Measurements from ENCODE around the gene KAT6B. TPM values are rescaled to one million over a fixed set of nuclear protein-coding genes. Genes with fewer than 3 reads are reported as not detected.
A peak's percentile ranks its signal among the peaks of the same experiment; 100 is the strongest.

KAT6B gene
- total RNA-seq, 2 donors from 2014 or later, result 25.3 to 39.1 TPM

- Histone ChIP-seq H3K9ac (ENCODE audit: extremely low read depth, low read length, poor library complexity, severe bottlenecking) (no peak overlapping the region), H3K4me1 (ENCODE audit: control insufficient read depth, insufficient read depth, low read length) (peaks cover 8% of the 10 kb centered on the region), H3K36me3 (ENCODE audit: control insufficient read depth, insufficient read depth, low read length) (no peaks in the 10 kb centered on the region), H3K27ac (ENCODE audit: low read depth, low read length) (no peak overlapping the region), H3K4me3 (ENCODE audit: low read length) (no peak overlapping the region), H3K27me3 (ENCODE audit: control insufficient read depth, insufficient read depth, low read length, poor library complexity, severe bottlenecking) (no peaks in the 10 kb centered on the region), H3K9me3 (ENCODE audit: control insufficient read depth, low read length) (no peaks in the 10 kb centered on the region)
- Mint-ChIP-seq H3K36me3 (ENCODE audit: low read depth) (no peaks in the 10 kb centered on the region), H3K9me3 (no peaks in the 10 kb centered on the region), H3K4me1 (peaks cover 45% of the 10 kb centered on the region), H3K27ac (no peak overlapping the region), H3K4me3 (no peak overlapping the region), H3K27me3 (ENCODE audit: insufficient read depth) (no peaks in the 10 kb centered on the region)
- DNase-seq, result no peak
- TF ChIP-seq CTCF (conservative IDR thresholded peaks at IDR 0.05), result no peak
- 94 to 100% methylated on average over 2 of the region's 2 CpGs for WGBS, 2 experiments (ENCODE audit: insufficient coverage in 1 of 2, insufficient read length in 1 of 2)
These were observed 102.4 kb downstream of the KAT6B start for GRCh38 chr10:74928742-74929191.

- Mint-ChIP-seq H3K27me3 (ENCODE audit: insufficient read depth) (no peaks in the 10 kb centered on the region), H3K9me3 (no peaks in the 10 kb centered on the region), H3K36me3 (ENCODE audit: low read depth) (no peaks in the 10 kb centered on the region), H3K4me3 (no peak overlapping the region), H3K4me1 (peaks cover 42% of the 10 kb centered on the region), H3K27ac (no peak overlapping the region)
- Histone ChIP-seq H3K27ac (ENCODE audit: low read depth, low read length) (no peak overlapping the region), H3K4me3 (ENCODE audit: low read length) (no peak overlapping the region), H3K9ac (ENCODE audit: extremely low read depth, low read length, poor library complexity, severe bottlenecking) (no peak overlapping the region), H3K27me3 (ENCODE audit: control insufficient read depth, insufficient read depth, low read length, poor library complexity, severe bottlenecking) (no peaks in the 10 kb centered on the region), H3K4me1 (ENCODE audit: control insufficient read depth, insufficient read depth, low read length) (peaks cover 6% of the 10 kb centered on the region), H3K9me3 (ENCODE audit: control insufficient read depth, low read length) (no peaks in the 10 kb centered on the region), H3K36me3 (ENCODE audit: control insufficient read depth, insufficient read depth, low read length) (no peaks in the 10 kb centered on the region)
- no peak for DNase-seq
- TF ChIP-seq CTCF (conservative IDR thresholded peaks at IDR 0.05), result no peak
- WGBS, 2 experiments (ENCODE audit: insufficient coverage in 1 of 2, insufficient read length in 1 of 2), result 98% methylated on average over 5 of the region's 5 CpGs; no CpG with 5 or more reads in 1 of the 2 experiments
These were observed 102.8 kb downstream of the KAT6B start for GRCh38 chr10:74929197-74929596.

- 79 to 82% methylated on average over 2 to 3 of the region's 3 CpGs for WGBS, 2 experiments (ENCODE audit: insufficient coverage in 1 of 2, insufficient read length in 1 of 2)
- Histone ChIP-seq H3K4me3 (ENCODE audit: low read length) (no peak overlapping the region), H3K27ac (ENCODE audit: low read depth, low read length) (peak overlapping the region; percentile 15), H3K36me3 (ENCODE audit: control insufficient read depth, insufficient read depth, low read length) (no peaks in the 10 kb centered on the region), H3K27me3 (ENCODE audit: control insufficient read depth, insufficient read depth, low read length, poor library complexity, severe bottlenecking) (no peaks in the 10 kb centered on the region), H3K9ac (ENCODE audit: extremely low read depth, low read length, poor library complexity, severe bottlenecking) (no peak overlapping the region), H3K9me3 (ENCODE audit: control insufficient read depth, low read length) (no peaks in the 10 kb centered on the region), H3K4me1 (ENCODE audit: control insufficient read depth, insufficient read depth, low read length) (peaks cover 3% of the 10 kb centered on the region)
- H3K36me3 Mint-ChIP-seq (ENCODE audit: low read depth), result no peaks in the 10 kb centered on the region
- DNase-seq, result no peak
- no peaks in the 10 kb centered on the region for H3K27me3 Mint-ChIP-seq (ENCODE audit: insufficient read depth)
- no peaks in the 10 kb centered on the region for H3K9me3 Mint-ChIP-seq
- no peak for TF ChIP-seq CTCF (conservative IDR thresholded peaks at IDR 0.05)
- no peak overlapping the region for H3K4me3 Mint-ChIP-seq
- peaks cover 38% of the 10 kb centered on the region for H3K4me1 Mint-ChIP-seq
- peak overlapping the region; percentile 49 for H3K27ac Mint-ChIP-seq
These were observed 104.6 kb downstream of the KAT6B start for GRCh38 chr10:74930965-74931364.

Measured in endodermal cell (in vitro differentiated cells).